CD4-positive, alpha-beta T cell treated with Interleukin-6 for 4 hours (primary cell): ENCODE results near the gene ZNF423.
"Not testable (repeated sequence)": the region's sequence is repeated elsewhere in the genome, so short reads cannot be mapped to it uniquely, and the experiment has no call there.

Source experiments
- DNase-seq: peaks from one replicate; pipeline ENCODE4 v3.0.0-alpha.2; 2020; ENCODE audit warnings: mixed read lengths

Gene ZNF423

DNA sequence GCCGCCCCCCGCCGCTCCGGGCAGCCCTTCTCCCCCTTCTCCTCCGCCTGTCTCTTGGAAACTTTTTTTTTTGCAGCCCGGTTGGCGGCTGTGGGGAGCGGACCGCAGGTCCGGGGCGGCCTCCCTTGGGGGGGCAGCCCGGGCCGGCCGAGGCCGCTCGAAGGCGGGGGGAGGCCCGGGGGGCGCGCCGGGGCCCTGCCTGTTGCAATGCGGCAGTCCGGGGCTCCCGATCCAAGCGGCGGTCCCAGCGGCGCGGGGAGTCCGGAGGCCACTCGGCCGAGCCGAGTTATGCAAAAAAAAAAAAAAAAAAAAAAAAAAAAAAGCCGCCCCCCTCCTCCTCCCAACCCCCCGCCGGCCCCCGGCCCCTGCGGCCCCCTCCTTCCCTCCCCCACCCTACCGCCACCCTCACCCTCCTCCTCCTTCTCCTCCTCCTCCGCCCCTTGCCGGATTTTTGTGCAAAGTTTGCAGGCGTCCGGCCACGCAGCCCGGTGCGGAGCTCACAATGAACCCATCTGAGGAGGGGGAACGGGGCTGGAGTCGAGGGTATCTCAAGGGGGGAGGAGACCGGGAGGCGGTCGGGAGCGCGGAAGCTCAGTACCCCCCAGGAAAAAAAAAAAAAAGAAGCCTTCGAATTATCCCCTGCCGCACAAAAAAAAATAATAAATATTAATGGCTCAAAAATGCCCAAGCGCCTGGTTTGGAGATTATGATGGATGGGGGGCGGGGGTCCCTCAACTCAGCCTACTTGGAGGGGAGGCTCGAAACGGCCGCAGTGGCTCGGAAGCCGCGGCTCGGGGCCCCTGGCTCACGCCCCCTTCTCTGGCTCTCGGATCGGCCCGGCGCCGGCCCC is at the start of gene ZNF423:
TSS of gene ZNF423 (minus strand) at position 291 of the 850 bp plus-strand sequence. CDS start 338 bp downstream, outside the sequence.
- peak; percentile 10 for DNase-seq

GRCh38 chr16:49904348-49905062 is 48.6 kb upstream of the ZNF423 start:
- no peak for DNase-seq

DNA sequence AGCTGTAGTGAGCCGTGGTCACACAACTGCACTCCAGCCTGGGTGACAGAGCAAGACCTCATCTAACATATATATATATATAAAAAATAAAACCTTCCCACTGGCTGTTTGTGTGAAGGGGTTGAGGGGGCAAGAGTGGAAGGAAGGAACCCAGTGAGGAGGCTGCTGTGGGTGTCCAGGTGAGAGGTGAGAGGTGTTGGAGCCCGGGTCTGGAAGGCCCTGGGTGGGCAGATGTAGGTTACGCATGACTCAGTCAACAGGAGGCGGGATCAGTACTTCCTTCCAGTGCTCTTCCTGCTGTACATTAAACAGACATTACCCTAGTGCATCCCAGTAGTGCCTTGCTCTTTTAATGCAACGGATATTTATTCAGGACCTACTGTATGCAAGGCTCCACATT is 47.0 kb upstream of the ZNF423 start:
- no peak for DNase-seq

DNA sequence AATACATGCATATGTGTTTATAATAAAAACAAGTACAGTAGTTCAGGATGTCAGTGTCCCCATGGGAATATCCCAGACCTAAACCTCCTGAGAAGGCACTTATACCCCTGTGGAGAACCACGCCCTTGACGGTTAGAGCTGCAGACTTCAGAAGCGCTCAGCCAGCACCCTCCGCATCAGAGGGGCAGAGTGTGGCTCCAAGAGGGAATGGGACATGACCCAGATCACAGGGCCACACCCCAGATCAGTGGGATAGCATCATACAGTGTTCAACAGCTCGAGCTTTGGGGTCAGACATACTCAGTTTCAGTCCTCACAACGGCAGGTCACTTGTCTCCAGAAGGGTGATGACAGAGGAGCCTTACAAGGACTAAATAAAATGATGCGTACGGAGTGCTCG is 45.8 kb upstream of the ZNF423 start:
- no peak for DNase-seq

- no peak for DNase-seq
Measured at GRCh38 chr16:49900875-49901274, 45.0 kb upstream of the ZNF423 start.

- no peak for DNase-seq
Measured at GRCh38 chr16:49899991-49900695, 44.2 kb upstream of the ZNF423 start.

GRCh38 chr16:49896447-49896964 is 40.6 kb upstream of the ZNF423 start:
- no peak for DNase-seq

GRCh38 chr16:49890876-49891275 is 35.0 kb upstream of the ZNF423 start:
- DNase-seq, result peak; percentile 6

DNA sequence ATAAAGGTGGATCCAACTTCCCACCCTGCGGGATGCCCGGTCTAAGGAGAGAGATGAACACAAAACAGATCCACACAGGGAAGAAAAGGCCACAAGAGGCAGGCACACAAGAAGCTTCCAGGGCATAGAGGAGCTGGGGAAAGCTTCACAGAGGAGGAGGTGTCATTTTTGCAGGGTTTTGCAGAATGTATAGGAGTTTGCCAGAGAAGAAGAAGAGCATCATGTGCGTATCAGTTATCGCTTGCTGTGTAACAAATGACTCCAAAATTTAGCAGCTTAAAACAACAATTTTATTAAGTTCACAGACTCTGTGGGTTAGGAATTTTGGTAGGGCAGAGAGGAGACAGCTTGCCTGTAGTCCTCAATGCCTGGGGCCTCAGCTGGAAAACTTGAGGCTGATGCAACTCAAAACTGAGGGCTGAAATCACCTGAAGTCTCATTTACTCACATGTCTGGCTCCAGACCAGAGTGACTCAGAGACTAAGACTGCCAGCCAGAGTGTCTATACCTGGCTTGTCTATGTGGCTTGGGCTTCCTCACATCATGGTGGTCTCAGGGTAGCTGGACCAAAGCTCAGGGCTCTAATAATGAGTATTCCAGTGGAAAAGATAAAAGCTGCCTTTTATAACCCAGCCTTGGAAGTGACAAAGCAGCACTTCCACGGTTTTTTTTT is 33.9 kb upstream of the ZNF423 start:
- no peak for DNase-seq

DNA sequence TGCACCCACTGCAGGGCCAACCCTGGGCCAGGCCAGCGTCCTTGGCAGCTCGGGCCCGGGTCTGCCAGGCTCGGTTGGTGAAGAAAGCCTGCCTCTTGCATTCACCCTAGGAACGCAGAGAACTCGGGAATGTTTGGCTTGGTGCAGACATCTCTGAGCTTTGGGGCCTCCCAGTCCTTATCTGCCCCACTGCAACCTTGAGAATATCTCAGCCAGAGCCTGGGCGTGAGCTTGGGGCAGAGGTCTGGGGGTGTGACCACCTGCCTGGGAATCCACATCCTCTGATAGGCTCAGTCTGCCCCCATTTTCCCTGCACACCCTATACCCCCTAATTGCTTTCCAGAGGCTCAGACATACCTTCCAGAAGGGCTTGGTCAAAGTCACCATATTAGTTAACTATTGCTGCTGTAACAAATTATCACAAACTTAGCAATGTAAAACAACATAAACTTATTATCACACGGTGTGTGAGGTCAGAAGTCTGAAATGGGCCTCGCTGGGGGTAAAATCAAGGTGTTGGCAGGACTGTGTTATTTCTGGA is 30.7 kb upstream of the ZNF423 start:
- no peak for DNase-seq

- DNase-seq, result no peak
Measured at GRCh38 chr16:49884033-49885015, 28.4 kb upstream of the ZNF423 start.

- DNase-seq, result no peak
Measured at GRCh38 chr16:49883076-49884014, 27.4 kb upstream of the ZNF423 start.

GRCh38 chr16:49881890-49882289 is 26.0 kb upstream of the ZNF423 start:
- DNase-seq, result no peak

- not testable (repeated sequence) for DNase-seq
Measured at GRCh38 chr16:49878540-49878939, 22.6 kb upstream of the ZNF423 start.

GRCh38 chr16:49876716-49877129 is 20.8 kb upstream of the ZNF423 start:
- peak; percentile 16 for DNase-seq

GRCh38 chr16:49875806-49876715 is 20.1 kb upstream of the ZNF423 start:
- DNase-seq, result no peak

GRCh38 chr16:49874613-49875237 is 18.8 kb upstream of the ZNF423 start:
- no peak for DNase-seq

DNA sequence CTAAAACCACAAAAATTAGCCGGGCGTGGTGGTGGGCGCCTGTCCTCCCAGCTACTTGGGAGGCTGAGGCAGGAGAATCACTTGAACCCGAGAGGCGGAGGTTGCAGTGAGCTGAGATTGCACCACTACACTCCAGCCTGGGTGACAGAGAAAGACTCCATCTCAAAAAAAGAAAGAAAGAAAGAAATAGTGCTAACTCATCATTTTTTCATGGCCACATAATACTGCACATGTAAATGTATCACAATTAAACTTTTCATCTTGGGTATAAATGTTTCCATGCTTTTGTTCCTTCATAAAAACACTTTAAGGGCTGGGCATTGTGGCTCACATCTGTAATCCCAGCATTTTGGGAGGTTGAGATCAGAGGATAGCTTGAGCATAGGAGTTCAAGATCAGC is 15.9 kb upstream of the ZNF423 start:
- not testable (repeated sequence) for DNase-seq
